Measurements from ENCODE around the gene GPHA2. TPM values are rescaled to one million over a fixed set of nuclear protein-coding genes. Genes with fewer than 3 reads are reported as not detected.
A peak's percentile ranks its signal among the peaks of the same experiment; 100 is the strongest.

The GPHA2 gene
- total RNA-seq, 3 donors from 2014 or later, result not detected

DNA sequence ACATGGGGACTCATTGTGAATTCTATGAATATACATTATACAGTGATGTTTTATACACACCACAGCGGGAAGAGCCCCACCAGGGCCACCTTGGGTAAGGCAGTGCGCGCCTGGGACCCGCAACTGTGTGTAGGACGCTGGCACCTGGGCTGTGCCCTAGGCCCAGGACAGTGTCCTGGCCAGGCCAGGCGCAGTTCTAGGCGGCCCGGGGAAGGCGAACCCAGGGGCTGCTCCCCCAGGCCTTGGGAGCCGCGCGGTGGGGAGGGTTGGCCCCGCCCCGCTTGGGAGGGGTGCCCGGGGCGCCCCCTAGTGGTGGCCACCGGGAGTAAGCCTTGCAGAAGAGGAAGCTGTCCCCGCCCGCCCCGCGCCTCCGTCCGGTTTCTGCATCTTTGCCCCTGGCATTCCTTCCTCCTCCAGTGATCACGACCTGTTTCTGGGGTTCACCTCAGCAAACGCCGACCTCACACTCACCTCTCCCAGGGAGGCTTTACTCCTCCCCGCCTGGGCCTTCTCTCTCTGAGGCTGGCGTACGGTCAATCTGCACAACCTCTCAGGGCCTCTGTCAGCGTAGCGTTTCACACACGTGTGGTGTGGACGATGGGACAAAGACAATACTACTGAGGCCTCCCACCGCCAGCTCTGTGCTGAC, 47.8 kb downstream of the GPHA2 start:
- peaks cover 20% of the 10 kb centered on the region for H3K4me1 ChIP-seq (ENCODE audit: low read depth)
- intact Hi-C loops (cut with DNase I, micrococcal nuclease), result no loop called here
- DNase-seq (peak; percentile 91 to 94 (median 93)), ATAC-seq (peak; percentile 68)
- H3K9me3 ChIP-seq, result no peaks in the 10 kb centered on the region
- TF ChIP-seq, protein P1, sequence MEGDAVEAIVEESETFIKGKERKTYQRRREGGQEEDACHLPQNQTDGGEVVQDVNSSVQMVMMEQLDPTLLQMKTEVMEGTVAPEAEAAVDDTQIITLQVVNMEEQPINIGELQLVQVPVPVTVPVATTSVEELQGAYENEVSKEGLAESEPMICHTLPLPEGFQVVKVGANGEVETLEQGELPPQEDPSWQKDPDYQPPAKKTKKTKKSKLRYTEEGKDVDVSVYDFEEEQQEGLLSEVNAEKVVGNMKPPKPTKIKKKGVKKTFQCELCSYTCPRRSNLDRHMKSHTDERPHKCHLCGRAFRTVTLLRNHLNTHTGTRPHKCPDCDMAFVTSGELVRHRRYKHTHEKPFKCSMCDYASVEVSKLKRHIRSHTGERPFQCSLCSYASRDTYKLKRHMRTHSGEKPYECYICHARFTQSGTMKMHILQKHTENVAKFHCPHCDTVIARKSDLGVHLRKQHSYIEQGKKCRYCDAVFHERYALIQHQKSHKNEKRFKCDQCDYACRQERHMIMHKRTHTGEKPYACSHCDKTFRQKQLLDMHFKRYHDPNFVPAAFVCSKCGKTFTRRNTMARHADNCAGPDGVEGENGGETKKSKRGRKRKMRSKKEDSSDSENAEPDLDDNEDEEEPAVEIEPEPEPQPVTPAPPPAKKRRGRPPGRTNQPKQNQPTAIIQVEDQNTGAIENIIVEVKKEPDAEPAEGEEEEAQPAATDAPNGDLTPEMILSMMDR (IDR thresholded peaks at IDR 0.05), result peak; percentile 97
- no peaks in the 10 kb centered on the region for H3K36me3 ChIP-seq (ENCODE audit: low read depth)
- H3K4me3 ChIP-seq, result no peak overlapping the region

DNA sequence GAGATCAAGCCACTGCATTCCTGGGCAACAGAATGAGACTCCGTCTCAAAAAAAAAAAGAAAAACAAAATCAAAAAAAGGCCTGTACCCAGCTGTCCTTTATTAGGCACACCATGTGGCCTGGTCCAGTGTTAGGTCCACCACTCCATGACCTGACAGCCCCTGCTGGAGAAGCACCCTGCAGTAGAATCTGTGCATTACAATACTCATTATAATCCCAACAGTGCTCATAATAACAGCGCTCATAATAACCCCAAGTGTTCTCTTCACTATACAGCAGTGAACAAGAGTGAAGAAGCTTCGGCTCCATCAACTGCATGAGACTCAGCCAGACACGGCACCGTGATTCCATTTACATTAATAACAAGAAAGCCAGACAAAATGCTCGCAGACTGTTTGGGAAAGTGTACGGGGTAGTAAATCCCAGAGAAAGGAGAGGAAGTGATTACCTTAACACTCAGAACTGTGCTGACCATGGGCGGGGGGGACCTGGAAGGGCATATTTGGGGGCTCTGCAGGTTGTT, 48.4 kb downstream of the GPHA2 start:
- H3K4me1 ChIP-seq (ENCODE audit: low read depth), result peaks cover 20% of the 10 kb centered on the region
- intact Hi-C loops (cut with DNase I, micrococcal nuclease), result no loop called here
- H3K9me3 ChIP-seq, result no peaks in the 10 kb centered on the region
- no peaks in the 10 kb centered on the region for H3K36me3 ChIP-seq (ENCODE audit: low read depth)
- H3K4me3 ChIP-seq, result no peak overlapping the region
- TF ChIP-seq, protein P1 (IDR thresholded peaks at IDR 0.05), result no peak
- ATAC-seq, result no peak
- DNase-seq, result no peak

DNA sequence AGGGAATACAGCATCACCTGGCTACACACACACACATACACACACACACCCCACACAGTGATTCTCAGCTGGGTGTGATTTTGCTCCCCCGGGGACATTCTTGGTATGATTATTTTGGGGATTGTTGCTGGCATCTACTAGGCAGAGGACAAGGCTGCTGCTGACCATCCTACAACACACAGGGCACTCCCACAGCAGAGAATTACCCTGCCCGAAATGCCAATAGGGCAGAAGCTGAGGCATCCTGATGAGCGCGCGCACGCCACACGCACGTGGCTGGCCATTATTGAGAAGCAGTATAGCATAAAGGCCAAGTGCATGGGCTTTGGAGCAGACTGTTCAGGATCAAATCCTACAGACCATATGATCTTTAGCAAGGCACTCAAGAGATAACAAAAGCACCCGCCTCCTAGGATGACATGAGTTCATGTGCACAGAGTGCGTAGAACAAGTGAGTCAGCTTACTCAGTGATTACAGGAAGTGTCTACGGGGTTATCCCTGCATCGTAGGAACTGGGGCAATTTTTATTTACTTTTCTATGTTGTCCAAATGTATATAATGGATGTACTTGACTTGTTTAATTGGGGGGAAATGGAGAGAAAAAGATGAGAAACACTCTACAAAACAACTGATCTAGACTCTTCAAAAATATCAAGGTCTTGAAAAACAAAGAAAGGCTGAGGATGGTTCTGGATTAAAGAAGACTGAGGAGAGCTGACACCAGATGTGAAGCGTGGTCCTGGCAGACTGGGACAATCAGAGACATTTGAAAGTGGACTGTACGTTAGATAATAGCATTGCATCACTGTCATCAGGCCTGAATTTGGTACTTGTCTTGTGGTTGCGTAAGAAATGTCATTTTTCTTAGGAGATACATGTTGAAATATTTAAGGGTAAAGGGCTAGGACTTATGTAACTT, 50.1 kb downstream of the GPHA2 start:
- Histone ChIP-seq H3K9me3 (no peaks in the 10 kb centered on the region), H3K4me3 (no peak overlapping the region), H3K4me1 (ENCODE audit: low read depth) (peaks cover 20% of the 10 kb centered on the region), H3K36me3 (ENCODE audit: low read depth) (no peaks in the 10 kb centered on the region)
- ATAC-seq, result peak; percentile 26
- DNase-seq, result no peak
- intact Hi-C loops (cut with DNase I, micrococcal nuclease), result no loop called here
- TF ChIP-seq, protein P1 (IDR thresholded peaks at IDR 0.05), result no peak

Small RNAs within 50 kb of the gene (microRNA-seq; reads per million reads assigned to microRNA genes)
- not detected for gene MIR6749
- gene MIR6750, result not detected

Other genes starting within 250 kb of the GPHA2 start
- 10 to 100 TPM in 1 of 3 donors, 1 to 10 TPM in 2; 3.9 to 42.0 (median 6.9) TPM for gene NRXN2, start 212.7 kb downstream of the GPHA2 start, total RNA-seq
- gene RASGRP2, start 191.8 kb downstream of the GPHA2 start, total RNA-seq, result 10 to 100 TPM in 1 of 3 donors, 1 to 10 TPM in 2; 3.3 to 25.6 (median 9.7) TPM
- 10 to 100 TPM in 1 of 3 donors, 1 to 10 TPM in 2; 2.0 to 21.1 (median 2.8) TPM for gene PYGM, start 175.9 kb downstream of the GPHA2 start, total RNA-seq
- gene SF1, start 157.4 kb downstream of the GPHA2 start, total RNA-seq, result 100 to 1,000 TPM; 223 to 317 (median 241) TPM
- 10 to 100 TPM in 2 of 3 donors, 1 to 10 TPM in 1; 8.7 to 16.8 (median 14.1) TPM for gene MAP4K2, start 132.7 kb downstream of the GPHA2 start, total RNA-seq
- gene MEN1, start 125.3 kb downstream of the GPHA2 start, total RNA-seq, result 10 to 100 TPM; 19.3 to 26.4 (median 21.9) TPM
- 10 to 100 TPM; 24.3 to 73.1 (median 32.3) TPM for gene CDC42BPG, start 91.2 kb downstream of the GPHA2 start, total RNA-seq
- 10 to 100 TPM; 58.3 to 85.9 (median 81.5) TPM for gene EHD1, start 57.3 kb downstream of the GPHA2 start, total RNA-seq
- 10 to 100 TPM; 35.4 to 39.8 (median 36.6) TPM for gene ATG2A, start 18.7 kb downstream of the GPHA2 start, total RNA-seq
- gene PPP2R5B, start 11.2 kb downstream of the GPHA2 start, total RNA-seq, result 10 to 100 TPM; 23.0 to 39.7 (median 23.2) TPM
- gene MAJIN, start 36.2 kb upstream of the GPHA2 start, total RNA-seq, result not detected
- gene BATF2, start 61.1 kb upstream of the GPHA2 start, total RNA-seq, result 10 to 100 TPM; 12.7 to 25.3 (median 18.0) TPM
- gene ARL2, start 78.3 kb upstream of the GPHA2 start, total RNA-seq, result 10 to 100 TPM; 70.1 to 90.6 (median 71.4) TPM
- gene SNX15, start 91.5 kb upstream of the GPHA2 start, total RNA-seq, result 10 to 100 TPM; 28.5 to 46.6 (median 42.8) TPM
- 10 to 100 TPM in 2 of 3 donors, 1 to 10 TPM in 1; 8.5 to 13.1 (median 11.8) TPM for gene SAC3D1, start 105.3 kb upstream of the GPHA2 start, total RNA-seq
- gene NAALADL1, start 122.7 kb upstream of the GPHA2 start, total RNA-seq, result 10 to 100 TPM in 2 of 3 donors, 1 to 10 TPM in 1; 6.9 to 57.7 (median 32.6) TPM
- gene CDCA5, start 148.1 kb upstream of the GPHA2 start, total RNA-seq, result 10 to 100 TPM in 1 of 3 donors, 1 to 10 TPM in 2; 2.9 to 14.6 (median 4.8) TPM
- 10 to 100 TPM; 36.3 to 50.6 (median 42.6) TPM for gene ZFPL1, start 148.3 kb upstream of the GPHA2 start, total RNA-seq
- gene VPS51, start 160.3 kb upstream of the GPHA2 start, total RNA-seq, result 100 to 1,000 TPM; 149 to 200 (median 156) TPM
- 10 to 100 TPM; 13.1 to 25.7 (median 23.6) TPM for gene TM7SF2, start 176.0 kb upstream of the GPHA2 start, total RNA-seq
- 1 to 10 TPM; 5.1 to 8.3 (median 6.0) TPM for gene ZNHIT2, start 181.8 kb upstream of the GPHA2 start, total RNA-seq
- gene FAU, start 186.2 kb upstream of the GPHA2 start, total RNA-seq, result 100 to 1,000 TPM; 680 to 873 (median 705) TPM
- 10 to 100 TPM; 42.6 to 48.5 (median 45.4) TPM for gene MRPL49, start 186.4 kb upstream of the GPHA2 start, total RNA-seq
- 10 to 100 TPM; 59.7 to 62.2 (median 60.3) TPM for gene SYVN1, start 198.6 kb upstream of the GPHA2 start, total RNA-seq
- gene SPDYC, start 234.3 kb upstream of the GPHA2 start, total RNA-seq, result not detected
- gene CAPN1, start 246.0 kb upstream of the GPHA2 start, total RNA-seq, result 100 to 1,000 TPM; 211 to 389 (median 271) TPM